Measurements from ENCODE around the gene MCRIP2. TPM values are rescaled to one million over a fixed set of nuclear protein-coding genes. Genes with fewer than 3 reads are reported as not detected.

Gene MCRIP2
- 10 to 100 TPM; 34.9 to 85.7 (median 53.3) TPM for total RNA-seq

- H3K4me3 ChIP-seq = peak within 1 kb of the TSS; percentile 91 to 97 (median 94)
- TF ChIP-seq POLR2A (IDR thresholded peaks at IDR 0.05) = peak in 3 of 4 donors; percentile 41 to 79 (median 71)
- TF ChIP-seq POLR2AphosphoS5 (IDR thresholded peaks at IDR 0.05) = peak; percentile 57 to 67
- no peak for TF ChIP-seq EP300 (IDR thresholded peaks at IDR 0.05)
- peak in 1 of 6 experiments; percentile 6 for TF ChIP-seq CTCF (IDR thresholded peaks at IDR 0.05)
- no peaks in the 10 kb centered on the region for H3K9me3 ChIP-seq
- peaks cover 21 to 75% (median 47%) of the 10 kb centered on the region in 4 donors for H3K4me1 ChIP-seq
- no peaks in the 10 kb centered on the region for H3K27me3 ChIP-seq
- peak; percentile 92 to 97 for DNase-seq
- H3K27ac ChIP-seq = peak within 1 kb of the TSS; percentile 85 to 89 (median 88)
- no CpG with 5 or more reads among the region's 81 CpGs for WGBS, 2 donors
- no peaks in the 10 kb centered on the region for H3K36me3 ChIP-seq
- peak; percentile 46 to 81 for ATAC-seq (ENCODE audit: low FRiP score in 2 of 2)
Observed at GRCh38 chr16:641326-642188, at the start of gene MCRIP2. Gene MCRIP2, plus strand, starts transcription at chr16:641828. Its CDS starts 164 bp downstream, at chr16:641992.

GRCh38 chr16:591892-592517 lies 49.6 kb upstream of the MCRIP2 start:
- Histone ChIP-seq H3K27me3 (no peaks in the 10 kb centered on the region), H3K27ac (peak overlapping the region; percentile 85 to 91 (median 87)), H3K9me3 (no peaks in the 10 kb centered on the region), H3K4me3 (peak overlapping the region in 3 of 4 donors; percentile 69 to 96 (median 93)), H3K4me1 (peaks cover 50 to 78% (median 75%) of the 10 kb centered on the region in 4 donors), H3K36me3 (peaks cover 0 to 12% (median 4%) of the 10 kb centered on the region in 4 donors)
- DNase-seq (no peak), ATAC-seq (ENCODE audit: low FRiP score in 2 of 2) (no peak)
- WGBS, 2 donors = 54 to 72% methylated on average over 5 to 15 of the region's 15 CpGs
- TF ChIP-seq EP300 (IDR thresholded peaks at IDR 0.05) (no peak), POLR2AphosphoS5 (IDR thresholded peaks at IDR 0.05) (no peak), POLR2A (IDR thresholded peaks at IDR 0.05) (no peak), CTCF (IDR thresholded peaks at IDR 0.05) (no peak)

- DNase-seq (peak; percentile 82 to 92), ATAC-seq (ENCODE audit: low FRiP score in 2 of 2) (peak in 1 of 2 donors; percentile 40)
- 39 to 41% methylated on average over 5 to 24 of the region's 24 CpGs for WGBS, 2 donors
- peaks cover 0 to 13% (median 6%) of the 10 kb centered on the region in 4 donors for H3K36me3 ChIP-seq
- peak overlapping the region in 3 of 4 donors; percentile 69 to 96 (median 93) for H3K4me3 ChIP-seq
- TF ChIP-seq EP300 (IDR thresholded peaks at IDR 0.05) (peak in 1 of 4 donors; percentile 54), POLR2A (IDR thresholded peaks at IDR 0.05) (peak in 1 of 4 donors; percentile 59), POLR2AphosphoS5 (IDR thresholded peaks at IDR 0.05) (peak; percentile 61 to 77), CTCF (IDR thresholded peaks at IDR 0.05) (peak in 4 of 6 experiments; percentile 24 to 63 (median 44))
- peak overlapping the region; percentile 85 to 91 (median 87) for H3K27ac ChIP-seq
- peaks cover 44 to 71% (median 68%) of the 10 kb centered on the region in 4 donors for H3K4me1 ChIP-seq
- H3K27me3 ChIP-seq = no peaks in the 10 kb centered on the region
- H3K9me3 ChIP-seq = no peaks in the 10 kb centered on the region
Observed at GRCh38 chr16:592518-593306, 48.9 kb upstream of the MCRIP2 start.

- ATAC-seq (ENCODE audit: low FRiP score in 2 of 2) (peak in 1 of 2 donors; percentile 20), DNase-seq (peak in 1 of 2 donors; percentile 86)
- Histone ChIP-seq H3K4me3 (no peak overlapping the region), H3K27ac (peak overlapping the region; percentile 85 to 91 (median 87)), H3K9me3 (no peaks in the 10 kb centered on the region), H3K27me3 (no peaks in the 10 kb centered on the region), H3K4me1 (peaks cover 37 to 64% (median 61%) of the 10 kb centered on the region in 4 donors), H3K36me3 (peaks cover 0 to 13% (median 6%) of the 10 kb centered on the region in 4 donors)
- WGBS, 2 donors = 60 to 75% methylated on average over 9 of the region's 9 CpGs
- TF ChIP-seq POLR2A (IDR thresholded peaks at IDR 0.05) = no peak
- peak in 1 of 2 donors; percentile 41 for TF ChIP-seq POLR2AphosphoS5 (IDR thresholded peaks at IDR 0.05)
- TF ChIP-seq EP300 (IDR thresholded peaks at IDR 0.05) = no peak
- no peak for TF ChIP-seq CTCF (IDR thresholded peaks at IDR 0.05)
Observed at GRCh38 chr16:593406-593805, 48.2 kb upstream of the MCRIP2 start.

All from upper lobe of left lung (tissue), 6 donors.